GM12865 (cell line): Measurements from ENCODE around the gene IRF2.

Source experiments
- DNase-seq: peaks from one replicate; pipeline ENCODE4 v3.0.0; 2010; ENCODE audit warnings: low read depth
- H3K4me3 ChIP-seq: 2 replicates; pipeline ENCODE4 v1.5.1; 2011; ENCODE audit warnings: mild to moderate bottlenecking, low read depth, low read length, control low read depth
- TF ChIP-seq, protein P1 (sequence below): IDR thresholded peaks from 2 replicates; pipeline ENCODE4 v1.5.1; 2011; ENCODE audit warnings: low read length, control low read depth, low read depth, inconsistent platforms; ENCODE audit not compliant: insufficient read depth; ENCODE audit errors: missing control alignments

The IRF2 gene

DNA sequence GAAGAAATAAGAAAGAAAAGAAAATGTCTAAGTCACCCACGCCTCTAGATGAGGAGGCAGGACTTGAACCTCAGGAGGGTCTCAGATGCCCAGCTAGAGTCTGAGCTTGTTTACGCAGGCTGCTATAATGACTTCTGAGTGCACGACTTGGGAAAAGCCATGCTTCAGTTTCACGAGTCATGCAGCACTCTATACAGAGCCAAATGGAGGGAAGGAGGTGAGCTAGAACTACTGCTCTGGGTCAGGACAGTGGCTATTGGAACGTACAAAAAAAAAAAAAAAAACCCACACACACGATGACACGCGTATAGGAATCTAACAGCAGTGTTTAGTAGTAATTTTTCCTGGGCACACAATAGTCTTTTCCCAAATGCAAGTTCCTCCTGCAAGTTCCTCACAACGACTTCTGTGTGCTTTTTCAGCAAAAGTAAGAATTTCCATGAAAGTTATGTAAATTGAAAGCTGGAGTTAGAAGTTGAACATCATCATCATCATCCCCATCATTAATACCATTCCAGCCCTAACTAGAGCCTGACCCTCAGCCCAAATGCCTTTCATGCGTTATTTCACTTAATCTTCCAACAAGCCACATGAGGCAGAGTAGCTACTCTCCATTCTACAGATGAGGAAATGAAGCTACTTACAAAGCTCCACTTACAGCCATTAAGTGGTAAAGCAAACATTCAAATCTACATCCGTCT lies 36.6 kb downstream of the IRF2 start:
- H3K4me3 ChIP-seq, result no peak overlapping the region
- DNase-seq, result no peak
- TF ChIP-seq, protein P1, sequence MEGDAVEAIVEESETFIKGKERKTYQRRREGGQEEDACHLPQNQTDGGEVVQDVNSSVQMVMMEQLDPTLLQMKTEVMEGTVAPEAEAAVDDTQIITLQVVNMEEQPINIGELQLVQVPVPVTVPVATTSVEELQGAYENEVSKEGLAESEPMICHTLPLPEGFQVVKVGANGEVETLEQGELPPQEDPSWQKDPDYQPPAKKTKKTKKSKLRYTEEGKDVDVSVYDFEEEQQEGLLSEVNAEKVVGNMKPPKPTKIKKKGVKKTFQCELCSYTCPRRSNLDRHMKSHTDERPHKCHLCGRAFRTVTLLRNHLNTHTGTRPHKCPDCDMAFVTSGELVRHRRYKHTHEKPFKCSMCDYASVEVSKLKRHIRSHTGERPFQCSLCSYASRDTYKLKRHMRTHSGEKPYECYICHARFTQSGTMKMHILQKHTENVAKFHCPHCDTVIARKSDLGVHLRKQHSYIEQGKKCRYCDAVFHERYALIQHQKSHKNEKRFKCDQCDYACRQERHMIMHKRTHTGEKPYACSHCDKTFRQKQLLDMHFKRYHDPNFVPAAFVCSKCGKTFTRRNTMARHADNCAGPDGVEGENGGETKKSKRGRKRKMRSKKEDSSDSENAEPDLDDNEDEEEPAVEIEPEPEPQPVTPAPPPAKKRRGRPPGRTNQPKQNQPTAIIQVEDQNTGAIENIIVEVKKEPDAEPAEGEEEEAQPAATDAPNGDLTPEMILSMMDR, result no peak

DNA sequence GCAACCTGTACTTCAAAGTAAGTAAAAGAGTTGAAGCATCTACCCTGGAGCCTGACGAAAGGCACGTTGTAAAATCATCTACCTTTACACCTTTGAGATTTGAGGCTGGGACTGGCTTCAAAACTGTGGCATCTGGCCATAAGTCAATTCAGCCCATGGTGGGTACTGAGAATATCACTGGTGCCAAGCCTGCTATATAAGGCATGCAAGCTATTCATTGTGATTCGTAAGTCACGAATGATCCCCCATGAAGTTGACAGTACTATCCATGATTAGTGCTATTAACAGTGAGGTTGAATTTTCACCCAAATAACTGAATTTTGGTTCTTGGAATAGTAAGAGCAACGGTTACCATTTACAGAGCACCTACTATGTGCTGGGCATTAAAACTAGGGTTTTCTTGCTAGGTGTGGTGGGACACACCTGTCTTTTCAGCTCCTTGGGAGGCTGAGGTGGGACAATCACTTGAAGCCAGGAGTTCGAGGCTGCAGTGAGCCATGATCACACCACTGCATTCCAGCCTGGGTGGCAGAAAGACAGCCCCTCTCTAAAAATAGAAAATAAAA lies 39.8 kb downstream of the IRF2 start:
- TF ChIP-seq, protein P1, result no peak
- no peak for DNase-seq
- H3K4me3 ChIP-seq, result no peak overlapping the region

DNA sequence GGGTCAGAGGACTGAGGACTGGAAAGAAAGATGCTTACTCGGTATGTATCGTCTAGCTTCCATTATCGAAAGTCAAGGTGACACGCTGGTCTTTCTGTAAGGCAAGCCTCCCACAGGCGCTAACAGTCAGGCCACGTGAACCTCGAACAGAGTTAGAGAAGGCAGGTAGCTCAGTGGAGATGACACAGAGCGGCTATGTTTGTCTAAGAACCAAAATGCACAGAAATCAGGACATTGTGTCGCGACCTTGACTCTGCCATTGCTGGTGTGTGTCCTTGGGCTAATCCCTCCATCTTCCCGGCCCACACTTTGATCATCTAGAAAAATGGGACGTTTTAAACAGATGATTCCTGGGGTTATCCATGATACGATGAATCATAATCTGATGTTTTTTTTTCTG lies 40.3 kb downstream of the IRF2 start:
- no peak for DNase-seq
- TF ChIP-seq, protein P1, result no peak

DNA sequence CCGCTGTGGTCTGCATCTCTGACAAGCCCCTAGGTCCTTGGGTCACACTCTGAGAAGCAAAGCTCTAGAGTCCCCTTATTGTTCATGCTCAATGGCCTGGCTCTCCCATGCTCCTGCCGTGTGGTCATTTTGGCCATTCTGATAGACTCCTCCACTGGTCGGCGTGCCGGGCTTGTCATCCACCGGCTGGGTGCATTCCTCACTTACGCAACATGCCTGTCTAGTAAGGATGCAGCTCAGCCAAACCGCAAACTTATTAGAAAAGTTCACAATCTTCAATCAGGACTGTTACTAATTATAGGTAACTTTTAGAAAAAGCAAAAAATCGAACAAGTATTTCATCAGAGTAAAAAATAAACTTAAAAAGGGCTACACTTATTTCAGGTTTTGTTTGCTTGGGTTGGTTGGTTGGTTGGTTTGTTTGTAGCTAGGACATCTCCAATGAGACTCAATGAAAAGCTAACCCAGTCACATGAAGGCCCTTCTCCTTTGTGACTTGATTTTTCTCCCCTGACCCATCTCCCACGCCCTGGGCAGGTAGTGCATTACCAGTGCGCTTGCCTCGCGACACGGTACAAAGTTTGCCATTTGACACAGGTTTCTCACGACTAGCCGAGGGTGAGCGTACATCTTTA lies 41.0 kb downstream of the IRF2 start:
- no peak overlapping the region for H3K4me3 ChIP-seq
- no peak for DNase-seq
- TF ChIP-seq, protein P1, result no peak

More for the DNA sequence above, 40.3 kb downstream of the IRF2 start:
- H3K4me3 ChIP-seq, result no peak overlapping the region

DNA sequence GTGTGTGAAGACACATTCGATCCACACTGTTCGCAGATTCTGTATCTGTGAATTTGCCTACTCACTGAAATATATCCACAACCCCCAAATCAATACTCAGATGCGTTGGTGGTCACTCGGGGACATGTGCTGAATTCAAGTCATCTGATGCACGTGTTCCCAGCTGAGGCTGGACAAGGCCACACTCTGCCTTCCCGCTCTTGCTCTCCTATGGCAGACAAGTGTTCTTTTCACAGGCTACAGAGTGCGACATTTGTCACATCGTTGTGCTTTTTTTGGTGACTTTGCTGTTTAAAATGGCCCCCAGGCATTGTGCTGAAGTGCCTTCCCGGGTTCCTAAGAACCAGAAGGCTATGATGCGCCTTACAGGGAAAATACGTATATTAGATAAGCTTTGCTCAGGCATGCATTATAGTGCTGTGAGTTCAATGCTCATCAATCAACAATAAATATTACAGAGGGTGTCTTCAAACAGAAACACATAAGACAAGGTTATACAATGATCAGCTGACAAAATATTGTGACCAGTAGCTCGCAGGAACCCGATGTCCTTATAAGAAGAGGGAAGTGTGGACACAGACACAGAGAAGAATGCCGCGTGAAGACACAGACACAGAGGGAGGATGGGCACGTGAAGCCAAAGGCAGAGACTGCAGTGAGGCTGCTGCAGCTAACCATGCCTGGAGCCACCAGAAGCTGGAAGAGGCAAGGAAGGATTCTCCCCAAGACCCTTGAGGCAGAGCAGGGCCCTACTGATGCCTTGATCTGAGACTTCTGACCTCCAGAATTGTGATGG lies 42.0 kb downstream of the IRF2 start:
- TF ChIP-seq, protein P1, result no peak
- DNase-seq, result no peak
- no peak overlapping the region for H3K4me3 ChIP-seq

GRCh38 chr4:184430163-184430562 lies 44.2 kb downstream of the IRF2 start:
- no peak for DNase-seq
- TF ChIP-seq, protein P1, result no peak
- H3K4me3 ChIP-seq, result no peak overlapping the region
